BJ (cell line): ENCODE results near the gene PXDN. TPM values are rescaled to one million over a fixed set of nuclear protein-coding genes. Genes with fewer than 3 reads are reported as not detected.
"Not testable (repeated sequence)": the region's sequence is repeated elsewhere in the genome, so short reads cannot be mapped to it uniquely, and the experiment has no call there.

ENCODE experiments used
- CTCF ChIA-PET: fragments of 350-600 bp; formaldehyde crosslinking; extraction: SDS; loops from one replicate; lab custom pipeline; 2021; ENCODE audit warnings: antibody characterized with exemption, inconsistent platforms; lab: Yijun Ruan, JAX
- POLR2A ChIA-PET: fragments of 300-600 bp; sonication (Branson Sonifier 250); formaldehyde crosslinking; extraction: SDS; loops from one replicate; lab custom pipeline; 2021; ENCODE audit warnings: antibody characterized with exemption; lab: Charles Lee
- DNase-seq: peaks from one replicate; pipeline ENCODE4 v3.0.0-alpha.2; 2011; ENCODE audit warnings: low read depth
- H3K27me3 ChIP-seq: 2 replicates; pipeline ENCODE4 v1.6.0; 2011; ENCODE audit warnings: low read length; ENCODE audit not compliant: control insufficient read depth, insufficient read depth
- H3K36me3 ChIP-seq: 2 replicates; pipeline ENCODE4 v1.5.1; 2011; ENCODE audit warnings: low read length; ENCODE audit not compliant: control insufficient read depth, insufficient read depth
- H3K4me3 ChIP-seq: 2 replicates; pipeline ENCODE4 v1.5.1; 2011; ENCODE audit warnings: low read depth, mild to moderate bottlenecking, control low read depth, low read length
- polyA plus RNA-seq: library from polyadenylated mRNA; depleted of rRNA; stranded (reverse); fragments of >200 nt; gene quantifications from 2 replicates; pipeline ENCODE4 v1.2.3, GENCODE V29; 2011
- TF ChIP-seq, protein P1 (sequence below): IDR thresholded peaks from 2 replicates; pipeline ENCODE4 v1.5.1; 2011; ENCODE audit warnings: low read depth, mild to moderate bottlenecking, control low read depth, inconsistent platforms, low read length, moderate library complexity; ENCODE audit not compliant: insufficient read depth

Gene PXDN
- polyA plus RNA-seq, 1 experiment: 212 TPM

DNA sequence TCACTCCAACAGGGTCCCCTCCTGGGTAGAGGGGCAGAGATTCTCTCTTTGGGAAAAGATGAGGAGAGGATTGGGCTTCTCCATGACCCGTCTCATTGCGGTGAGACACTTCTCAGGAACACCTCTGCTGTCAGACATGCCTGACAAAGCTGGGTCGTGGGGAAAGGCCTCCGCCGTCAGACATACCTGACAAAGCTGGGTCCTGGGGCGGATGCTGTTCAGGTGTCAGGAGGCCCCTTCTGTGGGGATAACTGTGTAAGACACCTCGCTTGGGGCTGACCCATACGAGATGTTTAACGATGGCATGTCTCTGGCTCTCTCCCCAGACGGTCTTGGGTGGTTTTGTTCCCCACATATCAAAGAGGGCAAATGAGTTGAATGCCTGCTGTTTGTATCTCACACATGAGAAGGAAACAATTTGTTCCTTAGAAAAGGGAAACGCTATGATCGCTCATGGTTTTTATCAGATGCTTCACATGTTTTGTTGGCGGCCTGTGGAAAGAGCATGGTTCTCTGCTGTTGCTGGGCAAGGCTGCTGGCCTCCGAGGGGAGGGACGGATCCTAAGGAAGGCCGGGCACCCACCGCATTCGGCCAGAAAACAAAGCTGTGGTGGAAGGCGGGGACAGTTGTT, 40.8 kb upstream of the PXDN start:
- DNase-seq: no peak
- ChIA-PET CTCF (interaction anchor here (0.7 to 3.0 kb wide), 4 partner anchors 10 to 1132 kb away, joined by 3 to 14 read pairs (median 8); no protein-coding TSS in a partner anchor), POLR2A (interaction anchor here (0.5 kb wide), 1 partner anchor 211 kb away, joined by 3 read pairs; no protein-coding TSS in a partner anchor)
- TF ChIP-seq, protein P1, sequence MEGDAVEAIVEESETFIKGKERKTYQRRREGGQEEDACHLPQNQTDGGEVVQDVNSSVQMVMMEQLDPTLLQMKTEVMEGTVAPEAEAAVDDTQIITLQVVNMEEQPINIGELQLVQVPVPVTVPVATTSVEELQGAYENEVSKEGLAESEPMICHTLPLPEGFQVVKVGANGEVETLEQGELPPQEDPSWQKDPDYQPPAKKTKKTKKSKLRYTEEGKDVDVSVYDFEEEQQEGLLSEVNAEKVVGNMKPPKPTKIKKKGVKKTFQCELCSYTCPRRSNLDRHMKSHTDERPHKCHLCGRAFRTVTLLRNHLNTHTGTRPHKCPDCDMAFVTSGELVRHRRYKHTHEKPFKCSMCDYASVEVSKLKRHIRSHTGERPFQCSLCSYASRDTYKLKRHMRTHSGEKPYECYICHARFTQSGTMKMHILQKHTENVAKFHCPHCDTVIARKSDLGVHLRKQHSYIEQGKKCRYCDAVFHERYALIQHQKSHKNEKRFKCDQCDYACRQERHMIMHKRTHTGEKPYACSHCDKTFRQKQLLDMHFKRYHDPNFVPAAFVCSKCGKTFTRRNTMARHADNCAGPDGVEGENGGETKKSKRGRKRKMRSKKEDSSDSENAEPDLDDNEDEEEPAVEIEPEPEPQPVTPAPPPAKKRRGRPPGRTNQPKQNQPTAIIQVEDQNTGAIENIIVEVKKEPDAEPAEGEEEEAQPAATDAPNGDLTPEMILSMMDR: no peak
- no peaks in the 10 kb centered on the region for H3K36me3 ChIP-seq
- H3K4me3 ChIP-seq: no peak overlapping the region
- H3K27me3 ChIP-seq: peaks cover 3% of the 10 kb centered on the region; the same call in 1 of the 2 replicates

DNA sequence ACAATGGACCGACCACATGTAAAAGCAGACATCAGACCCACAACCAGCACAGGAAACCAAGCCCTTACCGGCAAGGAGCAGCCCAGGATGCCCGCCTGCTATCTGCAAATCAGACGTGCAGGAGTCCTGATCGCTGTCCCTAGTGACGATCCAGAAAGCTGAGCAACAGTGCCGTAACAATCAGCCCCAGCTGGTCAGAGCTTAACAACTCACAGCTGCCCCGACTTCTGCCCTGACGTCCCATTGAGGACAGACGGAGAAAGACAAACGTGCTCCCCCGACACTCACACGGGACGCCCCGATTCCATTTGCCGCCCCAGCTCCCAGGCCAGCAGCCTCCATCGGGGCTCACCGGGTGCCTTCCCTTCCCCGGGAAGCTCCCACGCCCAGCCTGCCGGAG, 39.8 kb upstream of the PXDN start:
- CTCF ChIA-PET: interaction anchor here (1.6 to 3.0 kb wide), 3 partner anchors 9 to 33 kb away, joined by 7 to 14 read pairs (median 10); no protein-coding TSS in a partner anchor
- no peak for DNase-seq
- Histone ChIP-seq H3K27me3 (peaks cover 3% of the 10 kb centered on the region; the same call in 1 of the 2 replicates), H3K4me3 (no peak overlapping the region), H3K36me3 (no peaks in the 10 kb centered on the region)
- TF ChIP-seq, protein P1: no peak
- POLR2A ChIA-PET: no interaction called here

DNA sequence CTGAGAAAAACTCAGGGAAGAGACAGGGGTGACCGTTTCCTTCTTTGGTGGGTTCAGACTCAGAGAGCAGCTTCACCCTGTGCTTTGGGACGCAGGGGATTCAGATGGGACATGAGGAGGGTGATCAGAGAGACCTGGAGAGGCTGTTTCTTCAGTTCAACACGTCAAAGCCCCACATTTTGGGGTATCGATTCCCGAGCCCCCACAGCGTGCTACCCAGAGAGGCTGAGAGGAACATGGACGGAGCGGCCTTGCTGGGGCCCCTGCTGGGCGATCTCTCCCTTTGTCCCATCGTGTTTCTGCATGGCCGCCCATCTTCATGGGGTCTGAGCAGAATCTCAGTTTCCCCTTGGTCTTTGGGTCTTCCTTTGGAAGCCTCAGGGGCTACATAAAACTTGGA, 38.2 kb upstream of the PXDN start:
- Histone ChIP-seq H3K27me3 (peaks cover 3% of the 10 kb centered on the region; the same call in 1 of the 2 replicates), H3K36me3 (no peaks in the 10 kb centered on the region), H3K4me3 (no peak overlapping the region)
- no peak for DNase-seq
- TF ChIP-seq, protein P1: no peak
- ChIA-PET POLR2A (no interaction called here), CTCF (interaction anchor here (2.4 kb wide), 1 partner anchor 31 kb away, joined by 10 read pairs; no protein-coding TSS in a partner anchor)

DNA sequence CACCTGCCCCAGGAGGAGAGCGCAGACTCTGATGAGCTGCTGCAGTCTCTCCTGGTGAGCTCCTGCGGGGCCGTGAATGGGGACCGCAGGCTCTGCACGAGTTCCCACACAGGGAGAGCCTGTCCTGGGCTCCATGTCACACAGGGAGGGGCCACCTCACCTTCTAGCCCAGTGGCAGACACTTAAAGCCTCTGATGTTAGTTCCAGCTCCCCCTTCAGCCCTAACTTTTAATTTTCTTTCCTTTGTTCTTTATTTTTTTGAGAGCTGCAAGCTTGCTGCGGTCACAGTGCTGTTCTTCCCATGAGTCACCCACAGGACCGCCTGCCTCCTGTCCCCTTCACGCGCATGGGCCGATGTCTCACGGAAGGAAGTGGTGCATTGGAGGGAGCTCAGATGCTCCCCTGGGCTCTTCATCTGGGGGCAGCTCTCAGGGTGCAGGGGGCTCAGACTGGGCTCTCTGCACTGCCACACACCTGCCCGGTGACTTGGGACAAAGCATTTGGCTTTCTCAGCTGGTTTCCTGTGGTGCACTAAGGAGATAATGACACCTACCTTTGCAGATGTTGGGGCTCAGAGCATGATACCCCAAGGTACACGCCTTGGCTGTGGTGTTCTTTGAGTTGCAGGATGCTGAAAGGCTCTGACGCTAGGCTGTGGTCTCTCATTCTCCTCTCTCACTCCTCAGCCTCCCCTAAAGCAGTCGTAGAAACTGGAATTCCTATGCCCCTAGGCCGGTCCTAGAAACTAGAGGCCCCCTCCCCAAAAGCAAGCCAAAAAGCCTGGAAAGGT, 37.2 kb upstream of the PXDN start:
- CTCF ChIA-PET: interaction anchor here (0.7 to 1.4 kb wide), 4 partner anchors 12 to 228 kb away, joined by 3 to 13 read pairs (median 3); no protein-coding TSS in a partner anchor
- DNase-seq: no peak
- TF ChIP-seq, protein P1: no peak
- H3K36me3 ChIP-seq: no peaks in the 10 kb centered on the region
- H3K4me3 ChIP-seq: no peak overlapping the region
- POLR2A ChIA-PET: no interaction called here
- H3K27me3 ChIP-seq: peaks cover 3% of the 10 kb centered on the region; the same call in 1 of the 2 replicates

DNA sequence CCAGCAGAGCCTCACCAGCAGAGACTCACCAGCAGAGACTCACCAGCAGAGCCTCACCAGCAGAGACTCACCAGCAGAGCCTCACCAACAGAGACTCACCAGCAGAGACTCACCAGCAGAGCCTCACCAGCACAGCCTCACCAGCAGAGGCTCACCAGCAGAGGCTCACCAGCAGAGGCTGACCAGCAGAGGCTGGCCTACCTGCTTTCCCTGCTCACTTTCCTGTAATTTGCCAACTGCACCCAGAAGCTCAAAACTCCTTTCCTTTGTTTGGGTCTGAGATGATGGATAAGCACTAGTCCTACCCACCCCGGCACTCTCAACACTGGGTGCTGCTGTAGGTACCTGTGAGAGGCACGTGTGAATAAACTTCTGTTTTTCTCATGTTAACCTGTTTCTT, 36.4 kb upstream of the PXDN start:
- TF ChIP-seq, protein P1: no peak
- Histone ChIP-seq H3K36me3 (no peaks in the 10 kb centered on the region), H3K4me3 (no peak overlapping the region), H3K27me3 (peaks cover 3% of the 10 kb centered on the region; the same call in 1 of the 2 replicates)
- ChIA-PET CTCF (interaction anchor here (1.4 kb wide), 1 partner anchor 11 kb away, joined by 13 read pairs; no protein-coding TSS in a partner anchor), POLR2A (no interaction called here)
- DNase-seq: no peak

DNA sequence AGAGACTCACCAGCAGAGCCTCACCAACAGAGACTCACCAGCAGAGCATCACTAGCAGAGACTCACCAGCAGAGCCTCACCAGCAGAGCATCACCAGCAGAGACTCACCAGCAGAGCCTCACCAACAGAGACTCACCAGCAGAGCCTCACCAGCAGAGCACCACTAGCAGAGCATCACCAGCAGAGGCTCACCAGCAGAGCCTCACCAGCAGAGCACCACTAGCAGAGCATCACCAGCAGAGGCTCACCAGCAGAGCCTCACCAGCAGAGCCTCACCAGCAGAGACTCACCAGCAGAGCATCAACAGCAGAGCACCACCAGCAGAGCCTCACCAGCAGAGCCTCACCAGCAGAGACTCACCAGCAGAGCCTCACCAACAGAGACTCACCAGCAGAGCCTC, 35.7 kb upstream of the PXDN start:
- CTCF ChIA-PET, POLR2A ChIA-PET: not testable (repeated sequence)

More for the DNA sequence above, 35.7 kb upstream of the PXDN start:
- not testable (repeated sequence) for H3K4me3 ChIP-seq, DNase-seq, H3K36me3 ChIP-seq, H3K27me3 ChIP-seq
